Measurements from ENCODE around the gene DCP1A.

DCP1A gene

GRCh38 chr3:53380306-53380705 lies 33.0 kb upstream of the DCP1A start:
- TF ChIP-seq TAF1 (IDR thresholded peaks at IDR 0.05; ENCODE audit: low read depth) (no peak), TCF12 (IDR thresholded peaks at IDR 0.05; ENCODE audit: low read depth) (no peak), EGR1 (IDR thresholded peaks at IDR 0.05) (no peak)

- TF ChIP-seq YY1 (IDR thresholded peaks at IDR 0.05; ENCODE audit: low read depth) (no peak), FOXM1 (IDR thresholded peaks at IDR 0.05; ENCODE audit: borderline replicate concordance, low read depth) (no peak), ZBTB7A (IDR thresholded peaks at IDR 0.05; ENCODE audit: low read depth) (no peak), REST (IDR thresholded peaks at IDR 0.05; ENCODE audit: low read depth) (no peak), RAD21 (IDR thresholded peaks at IDR 0.05; ENCODE audit: low read depth) (no peak), NFIC (IDR thresholded peaks at IDR 0.05) (no peak), TEAD4 (IDR thresholded peaks at IDR 0.05) (no peak), CEBPB (IDR thresholded peaks at IDR 0.05) (no peak), CREB1 (IDR thresholded peaks at IDR 0.05; ENCODE audit: low read depth) (no peak), TAF1 (IDR thresholded peaks at IDR 0.05; ENCODE audit: low read depth) (no peak), MAX (IDR thresholded peaks at IDR 0.05) (no peak)
These were observed 32.6 kb upstream of the DCP1A start for GRCh38 chr3:53379898-53380297.

- TF ChIP-seq CEBPB (IDR thresholded peaks at IDR 0.05), result no peak
- no peak for TF ChIP-seq FOXM1 (IDR thresholded peaks at IDR 0.05; ENCODE audit: borderline replicate concordance, low read depth)
- no peak for TF ChIP-seq EP300 (IDR thresholded peaks at IDR 0.05; ENCODE audit: borderline replicate concordance)
- TF ChIP-seq EGR1 (IDR thresholded peaks at IDR 0.05), result no peak
These were observed 30.5 kb upstream of the DCP1A start for GRCh38 chr3:53377794-53378193.

- TF ChIP-seq FOXM1 (IDR thresholded peaks at IDR 0.05; ENCODE audit: borderline replicate concordance, low read depth), result no peak
- no peak for TF ChIP-seq TEAD4 (IDR thresholded peaks at IDR 0.05)
- TF ChIP-seq TAF1 (IDR thresholded peaks at IDR 0.05; ENCODE audit: low read depth), result no peak
- TF ChIP-seq EP300 (IDR thresholded peaks at IDR 0.05; ENCODE audit: borderline replicate concordance), result no peak
- no peak for TF ChIP-seq ZBTB7A (IDR thresholded peaks at IDR 0.05; ENCODE audit: low read depth)
- no peak for TF ChIP-seq YY1 (IDR thresholded peaks at IDR 0.05; ENCODE audit: low read depth)
- TF ChIP-seq RAD21 (IDR thresholded peaks at IDR 0.05; ENCODE audit: low read depth), result no peak
- TF ChIP-seq MAX (IDR thresholded peaks at IDR 0.05), result no peak
- TF ChIP-seq REST (IDR thresholded peaks at IDR 0.05; ENCODE audit: low read depth), result no peak
- TF ChIP-seq TCF12 (IDR thresholded peaks at IDR 0.05; ENCODE audit: low read depth), result no peak
- TF ChIP-seq CEBPB (IDR thresholded peaks at IDR 0.05), result no peak
- no peak for TF ChIP-seq EGR1 (IDR thresholded peaks at IDR 0.05)
- no peak for TF ChIP-seq NFIC (IDR thresholded peaks at IDR 0.05)
- TF ChIP-seq CREB1 (IDR thresholded peaks at IDR 0.05; ENCODE audit: low read depth), result no peak
- TF ChIP-seq USF1 (IDR thresholded peaks at IDR 0.05), result no peak
These were observed 29.3 kb upstream of the DCP1A start for GRCh38 chr3:53376679-53377078.

- TF ChIP-seq EGR1 (IDR thresholded peaks at IDR 0.05), result no peak
- no peak for TF ChIP-seq TCF12 (IDR thresholded peaks at IDR 0.05; ENCODE audit: low read depth)
- 0 out of 2 replicates have a peak, but pooled peaks have one; percentile 22 for TF ChIP-seq CEBPB (IDR thresholded peaks at IDR 0.05)
- TF ChIP-seq YY1 (IDR thresholded peaks at IDR 0.05; ENCODE audit: low read depth), result no peak
- no peak for TF ChIP-seq TAF1 (IDR thresholded peaks at IDR 0.05; ENCODE audit: low read depth)
- no peak for TF ChIP-seq TEAD4 (IDR thresholded peaks at IDR 0.05)
- no peak for TF ChIP-seq EP300 (IDR thresholded peaks at IDR 0.05; ENCODE audit: borderline replicate concordance)
- no peak for TF ChIP-seq FOXM1 (IDR thresholded peaks at IDR 0.05; ENCODE audit: borderline replicate concordance, low read depth)
- TF ChIP-seq MAX (IDR thresholded peaks at IDR 0.05), result no peak
- TF ChIP-seq NFIC (IDR thresholded peaks at IDR 0.05), result no peak
- no peak for TF ChIP-seq ZBTB7A (IDR thresholded peaks at IDR 0.05; ENCODE audit: low read depth)
- peak; percentile 38; the same call in 1 of the 2 replicates for TF ChIP-seq REST (IDR thresholded peaks at IDR 0.05; ENCODE audit: low read depth)
- TF ChIP-seq USF1 (IDR thresholded peaks at IDR 0.05), result no peak
- no peak for TF ChIP-seq CREB1 (IDR thresholded peaks at IDR 0.05; ENCODE audit: low read depth)
- peak; percentile 98 for TF ChIP-seq RAD21 (IDR thresholded peaks at IDR 0.05; ENCODE audit: low read depth)
These were observed 27.7 kb upstream of the DCP1A start for GRCh38 chr3:53375019-53375418.

All from Ishikawa (cell line).